H1 (cell line): ENCODE data around the gene CCNC. TPM values are rescaled to one million over a fixed set of nuclear protein-coding genes. Genes with fewer than 3 reads are reported as not detected.
A peak's percentile ranks its signal among the peaks of the same experiment; 100 is the strongest.

Experiments
- CTCF ChIA-PET: fragments of 300-600 bp; sonication (Branson Sonifier 250); formaldehyde crosslinking; loops from one replicate; lab custom pipeline; 2021; ENCODE audit not compliant: partially characterized antibody; lab: Charles Lee
- POLR2A ChIA-PET: fragments of 300-600 bp; sonication (Branson Sonifier 250); formaldehyde crosslinking; loops from one replicate; lab custom pipeline; 2021; ENCODE audit warnings: inconsistent platforms; ENCODE audit not compliant: partially characterized antibody; lab: Charles Lee
- DNase-seq, 2 experiments: peaks; one replicate each; pipeline versions ENCODE4 v3.0.0 to v3.0.0-alpha.2; 2010 to 2022; ENCODE audit warnings: low spot score in 2 of 2, low read depth in 1 of 2, mixed read lengths in 1 of 2
- FAIRE-seq: peaks from 2 replicates; lab custom pipeline; 2011; peaks lifted over from hg19 to GRCh38; lab: Jason Lieb, UNC
- H2AFZ ChIP-seq: 2 replicates; pipeline ENCODE4 v1.8.1; 2012; ENCODE audit warnings: low read length, inconsistent platforms
- H2AK5ac ChIP-seq: 2 replicates; pipeline ENCODE4 v1.6.1; 2013; ENCODE audit warnings: low read depth, low read length
- H2BK120ac ChIP-seq: replicated peaks from 2 replicates; pipeline ENCODE3; 2013; ENCODE audit warnings: low read depth, low read length, inconsistent platforms
- H2BK12ac ChIP-seq: 2 replicates; pipeline ENCODE4 v1.6.1; 2013; ENCODE audit warnings: low read depth, low read length
- H2BK15ac ChIP-seq: 2 replicates; pipeline ENCODE4 v1.6.1; 2013; ENCODE audit warnings: low read length
- H2BK20ac ChIP-seq: 2 replicates; pipeline ENCODE4 v1.6.1; 2013; ENCODE audit warnings: low read length
- H2BK5ac ChIP-seq: 2 replicates; pipeline ENCODE4 v1.6.1; 2013; ENCODE audit warnings: low read depth, low read length
- H3K14ac ChIP-seq: 2 replicates; pipeline ENCODE4 v1.6.1; 2013; ENCODE audit warnings: inconsistent platforms; ENCODE audit not compliant: insufficient read length
- H3K18ac ChIP-seq: 2 replicates; pipeline ENCODE4 v1.6.1; 2013; ENCODE audit warnings: low read length; ENCODE audit errors: extremely low read depth
- H3K23ac ChIP-seq: 2 replicates; pipeline ENCODE4 v1.6.1; 2013; ENCODE audit warnings: inconsistent platforms; ENCODE audit not compliant: insufficient read length
- H3K23me2 ChIP-seq: 2 replicates; pipeline ENCODE4 v1.6.1; 2013; ENCODE audit warnings: low read depth, low read length
- H3K27ac ChIP-seq: 2 replicates; pipeline ENCODE4 v1.6.1; 2011; ENCODE audit warnings: low read depth, low read length, inconsistent platforms
- H3K27me3 ChIP-seq, 4 experiments: replicated peaks in 1 of 4; 1 replicate in 1 of 4; 2 replicates in 3 of 4; pipeline versions ENCODE4 v1.6.1 to v1.8.1; 2011 to 2013; ENCODE audit warnings: low read length in 3 of 4, mild to moderate bottlenecking in 3 of 4, inconsistent platforms in 2 of 4, mixed read lengths in 2 of 4, moderate library complexity in 1 of 4; ENCODE audit not compliant: control insufficient read depth in 3 of 4, insufficient read depth in 3 of 4; ENCODE audit errors: extremely low read depth in 1 of 4
- H3K36me3 ChIP-seq, 4 experiments: 2 replicates each; pipeline versions ENCODE4 v1.6.1 to v1.8.1; 2011 to 2013; ENCODE audit warnings: mild to moderate bottlenecking in 4 of 4, low read length in 3 of 4, moderate library complexity in 2 of 4, control low read depth in 1 of 4, inconsistent platforms in 1 of 4; ENCODE audit not compliant: insufficient read depth in 4 of 4, control insufficient read depth in 2 of 4
- H3K4ac ChIP-seq: replicated peaks from 2 replicates; pipeline ENCODE3; 2013; ENCODE audit warnings: low read length, low read depth, mixed read lengths, inconsistent platforms; ENCODE audit not compliant: insufficient read length
- H3K4me1 ChIP-seq, 4 experiments: replicated peaks in 1 of 4; 1 replicate in 1 of 4; 2 replicates in 3 of 4; pipeline versions ENCODE4 v1.6.1 to v1.8.1; 2011 to 2013; ENCODE audit warnings: low read length in 3 of 4, inconsistent platforms in 2 of 4, mixed read lengths in 1 of 4; ENCODE audit not compliant: insufficient read depth in 4 of 4, control insufficient read depth in 3 of 4
- H3K4me2 ChIP-seq, 2 experiments: 2 replicates each; pipeline versions ENCODE4 v1.6.1 to v1.8.1; 2011 to 2013; ENCODE audit warnings: low read depth in 2 of 2, low read length in 2 of 2, control low read depth in 1 of 2, inconsistent platforms in 1 of 2, mild to moderate bottlenecking in 1 of 2; ENCODE audit not compliant: insufficient read depth in 1 of 2
- H3K4me3 ChIP-seq, 4 experiments: fragments of 200-600, 300-600 bp in 1 of 4; sonication (generic), shearing (Covaris generic), sonication (Bioruptor Twin) in 1 of 4; 2 replicates each; pipeline versions ENCODE4 v1.5.1 to v1.8.1; 2011 to 2016; ENCODE audit warnings: low read length in 4 of 4, low read depth in 3 of 4, control low read depth in 2 of 4, inconsistent platforms in 2 of 4, mild to moderate bottlenecking in 2 of 4, mixed read lengths in 1 of 4, moderate library complexity in 1 of 4; ENCODE audit not compliant: insufficient read depth in 2 of 4; ENCODE audit errors: extremely low read depth in 1 of 4
- H3K56ac ChIP-seq: replicated peaks from 2 replicates; pipeline ENCODE3; 2013; ENCODE audit warnings: low read depth, mild to moderate bottlenecking, mixed read lengths, low read length, inconsistent platforms; ENCODE audit not compliant: insufficient read length
- H3K79me1 ChIP-seq: 2 replicates; pipeline ENCODE4 v1.6.1; 2013; ENCODE audit warnings: low read depth, low read length, control low read depth
- H3K79me2 ChIP-seq, 2 experiments: 2 replicates each; pipeline versions ENCODE4 v1.6.1 to v1.8.1; 2012 to 2013; ENCODE audit warnings: low read length in 2 of 2, mild to moderate bottlenecking in 2 of 2, inconsistent platforms in 1 of 2; ENCODE audit not compliant: insufficient read depth in 2 of 2, control insufficient read depth in 1 of 2
- H3K9ac ChIP-seq, 4 experiments: replicated peaks in 1 of 4; 1 replicate in 1 of 4; 2 replicates in 3 of 4; pipeline versions ENCODE4 v1.6.1 to v1.8.1; 2011 to 2013; ENCODE audit warnings: low read depth in 3 of 4, low read length in 3 of 4, control low read depth in 2 of 4, mild to moderate bottlenecking in 2 of 4, moderate library complexity in 2 of 4, inconsistent platforms in 1 of 4; ENCODE audit errors: extremely low read depth in 1 of 4
- H3K9me3 ChIP-seq, 2 experiments: 2 replicates each; pipeline versions ENCODE4 v1.6.1 to v1.8.1; 2012 to 2013; ENCODE audit warnings: mild to moderate bottlenecking in 2 of 2, moderate library complexity in 2 of 2, control low read depth in 1 of 2, inconsistent platforms in 1 of 2, low read depth in 1 of 2, low read length in 1 of 2, mixed read lengths in 1 of 2; ENCODE audit not compliant: insufficient read depth in 2 of 2
- H4K20me1 ChIP-seq, 2 experiments: replicated peaks in 1 of 2; 2 replicates each; pipeline versions ENCODE3 to v1.8.1; 2011 to 2013; ENCODE audit warnings: inconsistent platforms in 2 of 2, low read length in 2 of 2, mild to moderate bottlenecking in 1 of 2; ENCODE audit not compliant: insufficient read depth in 2 of 2, control insufficient read depth in 1 of 2
- H4K5ac ChIP-seq: 2 replicates; pipeline ENCODE4 v1.6.1; 2013; ENCODE audit warnings: low read length, low read depth, mixed read lengths, inconsistent platforms; ENCODE audit not compliant: insufficient read length
- H4K8ac ChIP-seq: 2 replicates; pipeline ENCODE4 v1.8.0; 2013; ENCODE audit warnings: mild to moderate bottlenecking, moderate library complexity, low read length, inconsistent platforms; ENCODE audit not compliant: insufficient read depth; ENCODE audit errors: extremely low read depth
- H4K91ac ChIP-seq: replicated peaks from 2 replicates; pipeline ENCODE3; 2013; ENCODE audit warnings: low read length, mixed read lengths, inconsistent platforms; ENCODE audit not compliant: insufficient read length
- CHD2 ChIP-seq: IDR thresholded peaks from 2 replicates; pipeline ENCODE4 v1.6.1; 2012; ENCODE audit warnings: low read length, improper control_type of control experiment
- SP2 ChIP-seq: IDR thresholded peaks from 2 replicates; pipeline ENCODE4 v1.6.1; 2012; ENCODE audit warnings: mild to moderate bottlenecking, low read length, inconsistent platforms
- WGBS, 2 experiments: shearing (Covaris generic) in 1 of 2; methylation state at CpG; one replicate each; pipeline versions ENCODE4 v1.1.6 to v1.1.7; 2013 to 2015; ENCODE audit warnings: low lambda C conversion rate in 2 of 2, mixed read lengths in 2 of 2, inconsistent platforms in 1 of 2, low coverage in 1 of 2, missing lambda C conversion rate in 1 of 2; ENCODE audit not compliant: insufficient replicate concordance in 2 of 2, insufficient coverage in 1 of 2, insufficient read length in 1 of 2; ENCODE audit errors: extremely low coverage in 1 of 2, missing lambda C conversion rate in 1 of 2; 5-methylcytosine and 5-hydroxymethylcytosine counted together
- polyA plus RNA-seq, 7 experiments: library from polyadenylated mRNA; depleted of rRNA in 3 of 7; stranded (reverse) in 5 of 7; unstranded in 2 of 7; fragments of >200 nt in 5 of 7; fragments of 200-250 nt in 2 of 7; gene quantifications; 1 replicate in 5 of 7; 2 replicates in 1 of 7; 4 replicates in 1 of 7; pipeline versions ENCODE4 v1.2.1 to v1.2.3, GENCODE V29; 2011 to 2013; ENCODE audit warnings: missing spikeins in 2 of 7, mixed read lengths in 2 of 7
- total RNA-seq: library from RNA; stranded (reverse); fragmentation: NEBNext Ultra II Directional; extraction: Animal tissue kit (Norgen Biotek cat#: 25700); gene quantifications from 2 replicates; pipeline ENCODE4 v1.2.1, GENCODE V29; 2021

CCNC gene
- total and polyA plus RNA-seq, 2 of the 8 experiments (the other 6 are each of a cell fraction or from before 2014, with no cell fraction given), result 45.4 to 107 TPM

GRCh38 chr6:99522531-99522930 is 45.9 kb downstream of the CCNC start:
- Histone ChIP-seq H3K9me3 (no peaks in the 10 kb centered on the region), H2AK5ac (no peak overlapping the region), H3K14ac (no peak overlapping the region), H3K18ac (no peak overlapping the region), H3K27me3 (no peaks in the 10 kb centered on the region), H3K79me1 (no peaks in the 10 kb centered on the region), H4K8ac (peak overlapping the region; percentile 57; the same call in 1 of the 2 replicates), H4K20me1 (no peaks in the 10 kb centered on the region), H3K9ac (no peak overlapping the region), H3K79me2 (peaks cover 0 to 26% of the 10 kb centered on the region in 2 experiments; a peak in 1 of 4 replicates), H4K5ac (no peak overlapping the region), H4K91ac (no peak overlapping the region), H3K23ac (no peak overlapping the region), H3K4me1 (peaks cover 0 to 4% (median 0%) of the 10 kb centered on the region in 4 experiments; a peak in 1 of 7 replicates), H3K4me3 (no peak overlapping the region; a peak in 1 of 8 replicates), H3K36me3 (peaks cover 0 to 15% (median 0%) of the 10 kb centered on the region in 4 experiments; a peak in 1 of 8 replicates), H2BK120ac (no peak overlapping the region), H2BK15ac (no peak overlapping the region), H2BK5ac (no peak overlapping the region), H2BK20ac (no peak overlapping the region), H3K4me2 (peak overlapping the region in 1 of 2 experiments; percentile 50; a peak in 2 of 4 replicates), H2AFZ (no peak overlapping the region), H3K23me2 (no peaks in the 10 kb centered on the region; the same call in 1 of the 2 replicates), H3K56ac (no peak overlapping the region), H3K27ac (no peak overlapping the region), H2BK12ac (no peak overlapping the region), H3K4ac (no peak overlapping the region)
- TF ChIP-seq CHD2 (no peak), SP2 (no peak)
- no peak for DNase-seq
- WGBS, 2 experiments, result 94% methylated on average over 4 of the region's 4 CpGs; no CpG with 5 or more reads in 1 of the 2 experiments
- ChIA-PET CTCF (interaction anchor here (0.6 to 3.6 kb wide), 12 partner anchors 8 to 223 kb away, joined by 3 to 30 read pairs (median 4); partner anchors contain the start of gene CCNC), POLR2A (interaction anchor here (0.8 to 4.2 kb wide), 13 partner anchors 8 to 129 kb away, joined by 3 to 60 read pairs (median 6); partner anchors contain the start of genes CCNC and COQ3)
- no peak for FAIRE-seq
